Measurements from ENCODE around the gene CALD1.

Gene CALD1

DNA sequence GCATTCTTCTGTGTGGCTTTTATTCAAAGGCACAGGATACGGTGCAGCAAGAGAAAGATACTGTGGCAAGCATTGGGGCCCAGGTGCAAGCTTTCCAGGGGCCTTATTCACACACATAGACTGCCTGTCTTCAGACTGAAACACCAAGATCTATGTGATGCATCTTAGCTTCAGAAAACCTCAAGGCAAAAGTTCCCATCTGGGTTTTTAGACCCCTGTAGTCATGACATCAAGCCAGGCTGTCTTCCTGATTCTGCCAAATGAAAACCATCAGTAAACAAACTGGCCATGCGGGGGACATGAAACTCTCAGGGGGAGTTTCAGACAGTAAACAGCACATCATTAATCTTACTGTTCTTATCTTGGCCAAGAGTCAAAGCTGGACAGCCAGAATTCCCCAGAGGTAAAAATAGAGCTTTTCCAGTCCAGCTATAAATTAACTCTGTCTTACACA is 216.7 kb downstream of the CALD1 start:
- H3K27ac ChIP-seq = no peak overlapping the region
- no peak for TF ChIP-seq ZFX (IDR thresholded peaks at IDR 0.05; ENCODE audit: borderline replicate concordance)
- TF ChIP-seq, protein P1, sequence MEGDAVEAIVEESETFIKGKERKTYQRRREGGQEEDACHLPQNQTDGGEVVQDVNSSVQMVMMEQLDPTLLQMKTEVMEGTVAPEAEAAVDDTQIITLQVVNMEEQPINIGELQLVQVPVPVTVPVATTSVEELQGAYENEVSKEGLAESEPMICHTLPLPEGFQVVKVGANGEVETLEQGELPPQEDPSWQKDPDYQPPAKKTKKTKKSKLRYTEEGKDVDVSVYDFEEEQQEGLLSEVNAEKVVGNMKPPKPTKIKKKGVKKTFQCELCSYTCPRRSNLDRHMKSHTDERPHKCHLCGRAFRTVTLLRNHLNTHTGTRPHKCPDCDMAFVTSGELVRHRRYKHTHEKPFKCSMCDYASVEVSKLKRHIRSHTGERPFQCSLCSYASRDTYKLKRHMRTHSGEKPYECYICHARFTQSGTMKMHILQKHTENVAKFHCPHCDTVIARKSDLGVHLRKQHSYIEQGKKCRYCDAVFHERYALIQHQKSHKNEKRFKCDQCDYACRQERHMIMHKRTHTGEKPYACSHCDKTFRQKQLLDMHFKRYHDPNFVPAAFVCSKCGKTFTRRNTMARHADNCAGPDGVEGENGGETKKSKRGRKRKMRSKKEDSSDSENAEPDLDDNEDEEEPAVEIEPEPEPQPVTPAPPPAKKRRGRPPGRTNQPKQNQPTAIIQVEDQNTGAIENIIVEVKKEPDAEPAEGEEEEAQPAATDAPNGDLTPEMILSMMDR (IDR thresholded peaks at IDR 0.05) = no peak

DNA sequence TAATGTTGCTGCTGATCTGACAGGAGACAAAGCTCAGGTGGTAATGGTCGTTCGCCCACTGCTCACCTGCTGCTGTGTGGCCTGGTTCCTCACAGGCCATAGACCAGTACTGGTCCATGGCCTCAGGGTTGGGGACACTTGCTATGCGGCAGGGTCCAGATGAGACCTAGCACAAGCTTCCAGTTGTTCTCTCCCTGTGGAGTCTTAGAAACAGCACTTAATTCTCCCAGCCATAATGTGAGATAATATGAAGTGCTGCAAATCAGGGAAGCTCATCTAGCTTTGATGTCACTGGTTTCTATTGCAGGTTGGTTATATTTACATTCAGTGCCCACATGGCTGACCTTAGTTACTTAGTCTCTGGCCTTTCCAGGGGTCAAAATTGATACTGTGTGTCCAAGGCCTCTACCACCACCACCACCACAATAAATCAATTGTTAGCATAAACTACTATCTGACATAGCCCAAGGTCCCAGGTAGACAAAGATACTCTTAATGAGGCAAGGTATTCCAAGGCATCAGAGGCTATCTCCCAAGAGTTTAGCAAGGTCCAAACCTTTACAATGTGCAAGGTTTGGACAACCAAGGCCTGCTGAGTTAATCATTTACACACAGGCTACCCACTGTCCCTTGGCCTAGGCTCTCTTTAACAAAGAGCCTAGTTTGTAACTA is 217.9 kb downstream of the CALD1 start:
- TF ChIP-seq ZFX (IDR thresholded peaks at IDR 0.05; ENCODE audit: borderline replicate concordance) = no peak
- TF ChIP-seq, protein P1 (IDR thresholded peaks at IDR 0.05) = no peak
- H3K27ac ChIP-seq = no peak overlapping the region

DNA sequence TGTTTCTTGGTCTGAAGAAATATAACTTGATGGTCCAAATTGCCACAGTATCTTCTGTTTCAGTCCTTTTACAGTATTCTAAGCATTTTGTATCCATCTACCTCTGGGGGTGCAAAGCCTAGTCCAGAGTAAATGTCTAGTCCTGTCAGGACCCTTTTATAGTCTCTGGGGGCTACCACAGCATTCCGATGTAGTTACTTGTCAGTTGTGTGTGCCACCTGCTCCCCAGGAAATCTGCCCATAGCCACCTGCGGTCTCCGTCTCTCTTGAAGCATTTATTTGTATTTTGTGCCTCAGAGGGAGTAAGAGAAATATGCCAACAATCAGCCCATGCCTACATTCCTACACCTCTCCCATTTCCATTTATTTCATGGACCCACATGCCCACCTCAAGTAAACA is 219.7 kb downstream of the CALD1 start:
- H3K27ac ChIP-seq = no peak overlapping the region
- no peak for TF ChIP-seq ZFX (IDR thresholded peaks at IDR 0.05; ENCODE audit: borderline replicate concordance)
- TF ChIP-seq, protein P1 (IDR thresholded peaks at IDR 0.05) = no peak

DNA sequence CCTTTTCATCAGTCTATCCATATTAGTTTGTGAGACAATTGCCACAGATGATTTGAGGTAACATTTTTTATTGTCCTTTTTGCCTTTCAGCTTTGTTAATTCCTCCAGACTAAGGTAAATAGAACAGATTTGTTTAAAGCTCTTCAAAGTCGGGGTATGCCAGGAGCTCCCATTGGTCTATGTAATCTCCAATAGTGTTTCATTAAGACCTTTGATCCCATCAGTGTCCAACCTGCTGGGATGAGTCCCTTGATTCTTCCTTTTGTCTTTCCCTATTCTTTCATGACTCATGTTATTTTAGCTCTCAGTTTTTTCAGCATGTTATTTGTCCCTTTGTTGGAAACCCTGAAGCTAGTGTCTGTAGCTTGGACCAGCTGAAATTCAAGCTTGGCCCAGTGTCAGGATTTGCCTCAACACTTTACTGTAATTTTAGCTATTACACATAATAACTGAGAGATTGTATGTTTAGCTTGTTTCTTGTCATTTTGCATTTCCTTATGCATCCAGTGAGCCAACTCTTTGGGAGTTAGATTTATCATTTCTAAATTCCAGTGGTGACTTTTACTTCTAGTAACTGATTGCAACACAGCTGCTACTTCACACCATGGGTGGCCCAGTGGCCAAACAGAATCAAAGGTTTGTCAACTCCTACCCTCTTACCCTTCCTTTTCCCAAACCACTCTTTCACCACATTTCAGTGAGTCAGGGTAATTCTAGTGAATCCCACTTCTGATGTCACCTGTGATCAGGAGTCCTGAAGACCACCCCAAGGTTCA is 222.1 kb downstream of the CALD1 start:
- no peak for TF ChIP-seq ZFX (IDR thresholded peaks at IDR 0.05; ENCODE audit: borderline replicate concordance)
- TF ChIP-seq, protein P1 (IDR thresholded peaks at IDR 0.05) = no peak
- no peak overlapping the region for H3K27ac ChIP-seq

DNA sequence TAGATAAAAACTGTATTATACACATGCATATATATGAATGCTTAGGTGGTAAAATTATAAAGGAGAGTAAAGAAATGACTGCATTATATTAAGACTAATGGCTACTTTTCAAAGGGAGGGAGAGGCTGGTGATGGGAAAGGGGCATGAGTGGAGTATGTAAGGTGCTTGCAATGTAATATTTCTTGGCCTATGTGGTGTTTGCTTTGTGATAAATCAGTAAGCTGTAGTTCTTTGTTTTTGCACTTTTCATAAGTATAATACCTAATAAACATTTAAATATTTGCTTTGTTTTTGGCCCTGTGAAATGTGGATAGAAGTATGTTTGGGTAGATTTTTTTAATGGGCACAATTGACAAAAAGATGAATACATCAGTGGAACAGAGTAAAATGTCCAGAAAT is 232.8 kb downstream of the CALD1 start:
- H3K27ac ChIP-seq = no peak overlapping the region

More for the DNA sequence above, 232.8 kb downstream of the CALD1 start:
- TF ChIP-seq, protein P1 (IDR thresholded peaks at IDR 0.05) = no peak
- no peak for TF ChIP-seq ZFX (IDR thresholded peaks at IDR 0.05; ENCODE audit: borderline replicate concordance)
